Esophagus squamous epithelium (tissue), 5 donors: ENCODE results near the gene RRBP1. TPM values are rescaled to one million over a fixed set of nuclear protein-coding genes. Genes with fewer than 3 reads are reported as not detected.

ENCODE experiments used
- DNase-seq: peaks from one replicate; lab custom pipeline; 2025; lab: John Stamatoyannopoulos, UW
- H3K27ac ChIP-seq, 4 donors: fragments of 200-600 bp; sonication (generic); one replicate each; pipeline ENCODE4 v1.5.1; 2016 to 2019; ENCODE audit warnings: mild to moderate bottlenecking in 1 of 4
- H3K27me3 ChIP-seq, 4 donors: fragments of 200-600 bp; sonication (generic); 1 replicate in 3 of 4; 2 replicates in 1 of 4; pipeline versions ENCODE4 v1.5.1 to v1.6.0; 2017 to 2021; ENCODE audit warnings: antibody characterized with exemption in 1 of 4
- H3K36me3 ChIP-seq, 3 donors: fragments of 200-600 bp; sonication (generic); one replicate each; pipeline ENCODE4 v1.5.1; 2016 to 2019
- H3K4me1 ChIP-seq, 3 donors: fragments of 200-600 bp; sonication (generic); one replicate each; pipeline ENCODE4 v1.5.1; 2017 to 2019
- H3K4me3 ChIP-seq, 4 donors: fragments of 200-600 bp; sonication (generic); 1 replicate in 3 of 4; 2 replicates in 1 of 4; pipeline ENCODE4 v1.5.1; 2016 to 2019; ENCODE audit warnings: mild to moderate bottlenecking in 2 of 4, moderate library complexity in 1 of 4
- H3K9me3 ChIP-seq, 3 donors: fragments of 200-600 bp; sonication (generic); one replicate each; pipeline ENCODE4 v1.5.1; 2016 to 2019
- POLR2A ChIP-seq, 4 donors: fragments of 450-650 bp; IDR thresholded peaks; one replicate each; pipeline ENCODE4 v1.6.1; 2017; ENCODE audit warnings: antibody characterized with exemption in 4 of 4, mild to moderate bottlenecking in 4 of 4, moderate library complexity in 3 of 4
- WGBS, 2 donors: methylation state at CpG; one replicate each; pipeline ENCODE4 v1.1.5; 2018; 5-methylcytosine and 5-hydroxymethylcytosine counted together
- intact Hi-C: fragments of 100-400 bp; cut with DNase I; formaldehyde crosslinking; loops from one replicate; pipeline ENCODE4 v1.15.0; 2022
- total RNA-seq, 4 donors: library from RNA; depleted of rRNA; stranded (reverse); fragments of >200 nt; gene quantifications; one replicate each; pipeline ENCODE4 v1.1.0, GENCODE V29; 2016
- TF ChIP-seq, protein P1 (sequence below), 6 experiments: fragments of 450-650 bp in 4 of 6; fragments of 200-600 bp in 2 of 6; sonication (generic) in 2 of 6; IDR thresholded peaks; one replicate each; pipeline ENCODE4 v1.5.1; 2016 to 2019; ENCODE audit warnings: antibody characterized with exemption in 6 of 6, mild to moderate bottlenecking in 4 of 6, moderate library complexity in 4 of 6
- donor health status: DM: yes; HTN: yes; CAD: no.

The RRBP1 gene
- total RNA-seq, 4 donors from 2014 or later = 61.4 to 128 (median 72.7) TPM

DNA sequence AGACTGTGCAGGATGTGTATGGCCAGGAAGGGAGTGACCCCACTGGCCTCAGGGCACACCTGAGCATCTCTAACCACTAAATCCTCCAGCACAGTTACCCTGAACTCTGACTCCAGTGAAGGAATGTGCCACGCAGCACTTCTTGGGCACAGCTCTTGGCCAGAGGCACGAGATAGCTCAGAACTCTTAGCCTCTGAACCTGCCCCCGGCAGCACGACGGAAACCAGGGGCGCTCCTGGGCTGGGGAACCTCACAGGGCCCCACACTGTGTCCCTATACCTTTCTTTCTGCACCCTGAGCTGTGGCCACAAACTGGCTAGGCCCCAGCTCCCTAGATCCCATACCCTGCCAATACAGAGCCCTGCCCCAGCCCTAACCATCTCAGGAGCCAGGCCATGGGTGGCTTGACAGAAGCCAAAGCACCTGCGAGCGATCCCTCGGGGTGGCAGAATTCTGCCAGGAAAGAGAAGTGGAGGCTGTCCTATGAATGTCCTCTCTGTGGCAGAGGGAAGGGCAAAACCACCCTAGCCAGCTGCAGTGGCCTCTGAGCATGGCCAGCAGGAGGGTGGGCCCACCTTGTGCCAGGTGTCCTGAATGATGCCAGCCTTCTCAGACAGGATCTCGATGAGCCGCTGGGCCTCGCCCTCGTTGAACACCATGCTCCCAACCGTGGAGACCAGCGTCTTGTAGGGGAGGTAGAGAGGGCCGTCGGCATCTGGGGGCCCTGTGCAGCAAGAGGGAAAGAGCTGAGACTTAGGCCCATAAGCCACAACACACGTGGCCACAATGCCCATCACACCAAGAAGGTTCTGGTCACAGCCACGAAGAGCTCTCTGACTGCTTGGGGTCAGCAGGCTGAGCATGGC lies 39.4 kb downstream of the RRBP1 start:
- TF ChIP-seq, protein P1, sequence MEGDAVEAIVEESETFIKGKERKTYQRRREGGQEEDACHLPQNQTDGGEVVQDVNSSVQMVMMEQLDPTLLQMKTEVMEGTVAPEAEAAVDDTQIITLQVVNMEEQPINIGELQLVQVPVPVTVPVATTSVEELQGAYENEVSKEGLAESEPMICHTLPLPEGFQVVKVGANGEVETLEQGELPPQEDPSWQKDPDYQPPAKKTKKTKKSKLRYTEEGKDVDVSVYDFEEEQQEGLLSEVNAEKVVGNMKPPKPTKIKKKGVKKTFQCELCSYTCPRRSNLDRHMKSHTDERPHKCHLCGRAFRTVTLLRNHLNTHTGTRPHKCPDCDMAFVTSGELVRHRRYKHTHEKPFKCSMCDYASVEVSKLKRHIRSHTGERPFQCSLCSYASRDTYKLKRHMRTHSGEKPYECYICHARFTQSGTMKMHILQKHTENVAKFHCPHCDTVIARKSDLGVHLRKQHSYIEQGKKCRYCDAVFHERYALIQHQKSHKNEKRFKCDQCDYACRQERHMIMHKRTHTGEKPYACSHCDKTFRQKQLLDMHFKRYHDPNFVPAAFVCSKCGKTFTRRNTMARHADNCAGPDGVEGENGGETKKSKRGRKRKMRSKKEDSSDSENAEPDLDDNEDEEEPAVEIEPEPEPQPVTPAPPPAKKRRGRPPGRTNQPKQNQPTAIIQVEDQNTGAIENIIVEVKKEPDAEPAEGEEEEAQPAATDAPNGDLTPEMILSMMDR (IDR thresholded peaks at IDR 0.05) = no peak
- TF ChIP-seq POLR2A (IDR thresholded peaks at IDR 0.05) = no peak
- no peaks in the 10 kb centered on the region for H3K27me3 ChIP-seq
- H3K36me3 ChIP-seq = peaks cover 0 to 61% (median 22%) of the 10 kb centered on the region in 3 donors
- 79 to 84% methylated on average over 9 to 12 of the region's 19 CpGs for WGBS, 2 donors
- intact Hi-C loops = no loop called here
- no peaks in the 10 kb centered on the region for H3K9me3 ChIP-seq
- H3K4me3 ChIP-seq = no peak overlapping the region
- H3K27ac ChIP-seq = no peak overlapping the region
- peaks cover 0 to 44% (median 0%) of the 10 kb centered on the region in 3 donors for H3K4me1 ChIP-seq
- no peak for DNase-seq

DNA sequence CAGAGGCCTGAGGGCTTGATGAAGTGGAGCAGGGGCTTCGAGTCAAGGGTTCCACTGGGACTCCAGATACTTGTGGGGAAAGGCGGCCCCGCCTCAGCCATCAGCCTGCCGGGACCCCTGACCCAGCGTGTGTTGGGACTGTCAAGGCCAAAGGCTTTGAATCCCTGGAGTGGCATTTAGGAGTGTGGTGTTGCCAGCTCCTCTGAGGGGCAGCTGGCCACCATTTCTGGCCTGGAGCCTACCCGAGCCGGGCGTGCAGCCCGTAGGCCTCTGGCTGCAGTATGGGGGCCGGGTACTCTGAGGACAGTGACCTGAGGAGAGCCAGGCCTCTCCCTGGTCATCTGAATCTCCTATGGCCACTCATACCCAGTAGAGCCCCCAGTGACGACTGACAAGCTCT lies 40.0 kb downstream of the RRBP1 start:
- no peak for DNase-seq
- WGBS, 2 donors = 77 to 97% methylated on average over 5 to 6 of the region's 11 CpGs
- peaks cover 0 to 43% (median 0%) of the 10 kb centered on the region in 3 donors for H3K4me1 ChIP-seq
- peaks cover 0 to 67% (median 22%) of the 10 kb centered on the region in 3 donors for H3K36me3 ChIP-seq
- TF ChIP-seq, protein P1 (IDR thresholded peaks at IDR 0.05) = no peak
- no peak for TF ChIP-seq POLR2A (IDR thresholded peaks at IDR 0.05)
- H3K9me3 ChIP-seq = no peaks in the 10 kb centered on the region
- intact Hi-C loops = no loop called here
- H3K27ac ChIP-seq = no peak overlapping the region
- H3K27me3 ChIP-seq = no peaks in the 10 kb centered on the region
- H3K4me3 ChIP-seq = no peak overlapping the region

DNA sequence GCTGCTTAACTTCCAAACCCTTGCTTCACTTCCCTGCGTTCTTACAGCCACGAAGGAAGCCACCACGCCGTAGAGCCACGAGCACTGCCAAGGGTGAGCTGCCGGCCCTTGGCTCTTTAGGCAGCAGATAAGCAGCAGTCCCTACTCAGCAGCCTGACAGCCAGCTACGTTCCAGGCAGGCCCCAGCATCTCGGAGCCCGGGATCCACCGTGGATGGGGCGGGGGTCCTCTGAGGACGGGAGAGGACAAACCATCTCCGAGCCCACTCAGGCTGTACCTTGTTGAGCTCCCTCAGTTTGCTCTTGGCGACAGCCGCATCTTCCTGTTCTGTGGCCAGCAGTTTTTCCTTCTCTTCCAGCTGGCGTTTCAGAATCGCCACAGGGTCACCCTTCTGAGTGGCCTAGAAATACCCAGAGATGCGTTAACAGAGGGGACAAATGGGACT lies 40.5 kb downstream of the RRBP1 start:
- Histone ChIP-seq H3K4me1 (peaks cover under 1 to 43% (median under 1%) of the 10 kb centered on the region in 3 donors), H3K4me3 (no peak overlapping the region), H3K9me3 (no peaks in the 10 kb centered on the region), H3K27ac (no peak overlapping the region), H3K36me3 (peaks cover 0 to 72% (median 22%) of the 10 kb centered on the region in 3 donors), H3K27me3 (no peaks in the 10 kb centered on the region)
- 94 to 100% methylated on average over 2 to 9 of the region's 18 CpGs for WGBS, 2 donors
- no peak for DNase-seq
- TF ChIP-seq POLR2A (IDR thresholded peaks at IDR 0.05) = no peak
- TF ChIP-seq, protein P1 (IDR thresholded peaks at IDR 0.05) = no peak
- intact Hi-C loops = no loop called here

DNA sequence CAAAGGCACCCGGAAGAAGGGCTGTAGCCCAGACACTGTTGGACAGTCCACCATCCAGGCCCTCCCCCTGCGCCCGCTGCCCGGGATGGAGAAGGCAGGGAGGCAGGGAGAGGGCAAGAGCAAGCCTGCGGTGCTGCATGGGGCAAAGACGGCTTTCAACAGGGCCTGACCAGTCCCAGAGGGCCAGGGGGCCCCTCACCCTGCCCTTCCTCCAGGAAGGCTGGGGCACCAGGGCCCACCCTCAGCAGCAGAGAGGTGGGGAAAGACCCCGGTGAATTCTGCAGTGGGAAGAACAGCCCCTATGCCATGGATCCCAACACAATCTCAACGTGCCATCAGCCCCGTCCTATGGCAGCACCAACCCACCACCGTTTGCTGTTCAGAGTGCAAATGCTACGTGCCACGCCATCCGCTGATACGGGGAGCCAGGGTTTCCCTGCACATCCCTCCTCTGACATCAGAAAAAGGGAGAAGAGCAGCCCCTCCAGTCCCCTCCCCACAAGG lies 41.1 kb downstream of the RRBP1 start:
- Histone ChIP-seq H3K4me3 (no peak overlapping the region), H3K36me3 (peaks cover 1 to 78% (median 22%) of the 10 kb centered on the region in 3 donors), H3K27me3 (no peaks in the 10 kb centered on the region), H3K9me3 (no peaks in the 10 kb centered on the region), H3K4me1 (peaks cover 4 to 46% (median 7%) of the 10 kb centered on the region in 3 donors), H3K27ac (no peak overlapping the region)
- no peak for TF ChIP-seq POLR2A (IDR thresholded peaks at IDR 0.05)
- TF ChIP-seq, protein P1 (IDR thresholded peaks at IDR 0.05) = no peak
- WGBS, 2 donors = 100% methylated on average over 3 of the region's 14 CpGs; no CpG with 5 or more reads in 1 of the 2 donors
- intact Hi-C loops = no loop called here
- no peak for DNase-seq
